HG03571 (cell line): ENCODE data around the gene CDC42EP3.
A peak's percentile ranks its signal among the peaks of the same experiment; 100 is the strongest.

Experiments used
- ATAC-seq: cut with Tn5 transposase; IDR thresholded peaks from one replicate; pipeline ENCODE4 v1.9.1; 2021; ENCODE audit not compliant: unreplicated experiment

The CDC42EP3 gene

GRCh38 chr2:37656512-37657423 lies 14.7 kb downstream of the CDC42EP3 start:
- no peak for ATAC-seq

- peak; percentile 75 for ATAC-seq
Observed at GRCh38 chr2:37654932-37655841, 16.3 kb downstream of the CDC42EP3 start.

- ATAC-seq: no peak
Observed at GRCh38 chr2:37654419-37654818, 17.0 kb downstream of the CDC42EP3 start.

GRCh38 chr2:37653805-37654378 lies 17.6 kb downstream of the CDC42EP3 start:
- ATAC-seq: peak; percentile 38

- ATAC-seq: no peak
Observed at GRCh38 chr2:37653093-37653492, 18.3 kb downstream of the CDC42EP3 start.

- no peak for ATAC-seq
Observed at GRCh38 chr2:37652199-37652640, 19.2 kb downstream of the CDC42EP3 start.

- ATAC-seq: no peak
Observed at GRCh38 chr2:37650548-37651093, 20.8 kb downstream of the CDC42EP3 start.

- ATAC-seq: no peak
Observed at GRCh38 chr2:37649518-37649917, 21.9 kb downstream of the CDC42EP3 start.

- no peak for ATAC-seq
Observed at GRCh38 chr2:37648331-37649011, 23.0 kb downstream of the CDC42EP3 start.

- no peak for ATAC-seq
Observed at GRCh38 chr2:37647971-37648330, 23.5 kb downstream of the CDC42EP3 start.

GRCh38 chr2:37645836-37646235 lies 25.6 kb downstream of the CDC42EP3 start:
- ATAC-seq: no peak

GRCh38 chr2:37645362-37645761 lies 26.1 kb downstream of the CDC42EP3 start:
- no peak for ATAC-seq

- ATAC-seq: no peak
Observed at GRCh38 chr2:37644191-37644590, 27.3 kb downstream of the CDC42EP3 start.

GRCh38 chr2:37643730-37644078 lies 27.7 kb downstream of the CDC42EP3 start:
- no peak for ATAC-seq

- ATAC-seq: no peak
Observed at GRCh38 chr2:37642907-37643729, 28.3 kb downstream of the CDC42EP3 start.

GRCh38 chr2:37641582-37642171 lies 29.8 kb downstream of the CDC42EP3 start:
- no peak for ATAC-seq

GRCh38 chr2:37639631-37640030 lies 31.8 kb downstream of the CDC42EP3 start:
- no peak for ATAC-seq

- ATAC-seq: no peak
Observed at GRCh38 chr2:37638973-37639372, 32.5 kb downstream of the CDC42EP3 start.

- ATAC-seq: no peak
Observed at GRCh38 chr2:37637985-37638384, 33.5 kb downstream of the CDC42EP3 start.
